GM18519 (cell line): Measurements from ENCODE around the gene TYSND1.
"Not testable (repeated sequence)": the region's sequence is repeated elsewhere in the genome, so short reads cannot be mapped to it uniquely, and the experiment has no call there.

Experiments
- ATAC-seq: cut with Tn5 transposase; IDR thresholded peaks from one replicate; pipeline ENCODE4 v1.9.1; 2021; ENCODE audit warnings: mild to moderate bottlenecking, moderate library complexity; ENCODE audit not compliant: unreplicated experiment, low FRiP score

The TYSND1 gene

DNA sequence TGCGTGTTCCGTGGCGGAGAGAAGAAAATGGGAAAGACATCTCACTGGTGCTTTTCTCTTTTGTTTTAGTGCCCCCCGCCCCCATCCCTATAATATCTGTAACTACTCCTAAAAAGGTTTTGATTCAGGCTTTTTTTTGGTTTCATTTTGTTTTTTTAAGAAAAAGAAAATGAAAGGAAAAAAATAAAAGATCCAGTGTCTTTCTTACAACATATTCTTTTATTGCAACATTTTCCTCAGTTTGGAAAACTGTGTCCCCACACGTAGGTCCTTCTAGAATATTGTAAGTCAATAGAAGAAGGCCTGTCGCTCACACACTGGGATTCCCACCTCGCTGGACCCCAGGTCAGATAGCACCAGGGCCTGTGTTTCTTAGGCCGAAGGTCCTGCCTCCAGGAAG, 34.4 kb downstream of the TYSND1 start:
- no peak for ATAC-seq

DNA sequence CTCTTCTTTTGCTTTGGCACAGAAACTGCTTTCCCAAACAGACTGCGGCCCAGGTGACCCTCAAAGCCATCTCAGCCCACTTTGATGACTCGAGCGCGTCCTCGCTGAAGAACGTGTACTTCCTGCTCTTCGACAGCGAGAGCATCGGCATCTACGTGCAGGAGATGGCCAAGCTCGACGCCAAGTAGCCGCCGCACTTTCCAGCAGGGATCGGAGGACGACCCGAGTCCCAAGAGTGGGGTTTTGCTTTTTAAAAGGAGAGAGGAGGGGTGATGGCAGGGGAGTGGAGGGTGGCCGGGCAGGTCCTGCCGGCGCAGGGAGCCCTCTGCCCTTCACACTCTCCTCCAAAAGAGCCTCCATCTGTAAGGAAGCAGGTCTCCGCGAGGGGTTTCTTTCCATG, 35.0 kb downstream of the TYSND1 start:
- ATAC-seq: no peak

DNA sequence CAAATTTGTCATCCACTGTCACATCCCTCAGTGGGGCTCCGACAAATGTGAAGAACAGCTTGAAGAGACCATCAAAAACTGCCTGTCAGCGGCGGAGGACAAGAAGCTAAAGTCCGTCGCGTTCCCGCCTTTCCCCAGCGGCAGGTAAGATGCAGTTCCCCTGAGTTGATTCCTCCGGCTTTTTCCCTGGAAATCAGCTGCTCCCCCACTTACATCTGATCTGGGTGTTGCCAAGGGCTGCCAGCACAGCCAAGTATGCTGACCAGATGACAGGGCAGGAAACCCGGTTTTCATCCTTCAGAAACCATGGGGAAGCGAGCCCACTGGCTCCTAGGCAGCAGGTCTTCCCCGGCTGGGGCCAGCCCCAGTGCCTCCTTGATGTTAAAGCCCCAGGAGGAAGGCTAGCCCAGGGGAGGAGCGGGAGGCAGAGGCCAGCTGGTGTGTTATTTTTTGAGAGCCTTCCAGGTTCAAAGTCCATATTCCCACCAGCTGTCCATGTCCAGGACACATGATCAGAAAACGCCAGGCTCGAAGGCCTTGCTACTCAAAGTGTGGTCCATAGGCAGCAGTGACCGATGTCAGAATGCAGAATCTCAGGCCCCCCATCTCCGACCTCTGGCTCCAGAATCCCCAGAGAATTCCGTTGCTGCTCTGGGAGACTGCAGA, 37.3 kb downstream of the TYSND1 start:
- ATAC-seq: no peak

DNA sequence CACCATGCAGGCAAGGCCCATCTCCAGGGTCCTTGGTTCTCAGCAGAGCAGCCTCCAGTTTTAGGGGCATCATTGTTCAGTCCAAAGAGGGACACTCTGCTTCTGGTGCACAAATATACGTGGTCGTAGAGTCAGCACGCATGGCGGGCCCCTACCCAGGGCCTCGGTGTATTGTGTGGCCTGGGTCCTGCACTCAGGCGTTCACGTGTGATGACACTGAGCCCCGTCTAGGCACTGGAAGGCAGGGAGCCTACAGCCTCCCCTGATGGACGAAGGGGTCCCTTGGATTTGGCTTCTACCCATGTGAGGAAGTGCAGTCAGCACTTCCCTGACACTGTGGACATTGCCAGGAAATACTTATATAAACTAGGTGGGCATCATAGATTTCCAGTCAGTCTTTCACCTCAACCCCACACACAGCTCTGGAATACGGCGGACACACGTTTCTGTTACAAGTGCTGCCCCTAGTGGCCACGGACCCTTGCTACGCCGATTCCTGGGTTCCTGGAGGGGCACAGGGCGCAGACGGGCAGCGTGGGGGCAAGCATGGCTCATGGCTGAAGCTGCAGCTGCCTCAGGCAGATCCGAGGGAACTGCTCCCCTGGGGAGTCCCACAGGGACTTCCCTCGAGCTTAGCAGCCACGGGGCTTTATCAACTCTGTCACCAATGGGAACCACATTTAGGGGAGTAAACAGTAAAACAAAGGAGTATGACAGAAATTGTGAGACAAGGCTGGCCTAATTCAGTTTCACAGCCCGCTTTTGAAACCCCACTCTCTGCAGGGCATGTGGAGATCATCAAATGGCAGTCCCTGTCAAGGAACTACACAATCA, 39.3 kb downstream of the TYSND1 start:
- peak; percentile 58 for ATAC-seq

DNA sequence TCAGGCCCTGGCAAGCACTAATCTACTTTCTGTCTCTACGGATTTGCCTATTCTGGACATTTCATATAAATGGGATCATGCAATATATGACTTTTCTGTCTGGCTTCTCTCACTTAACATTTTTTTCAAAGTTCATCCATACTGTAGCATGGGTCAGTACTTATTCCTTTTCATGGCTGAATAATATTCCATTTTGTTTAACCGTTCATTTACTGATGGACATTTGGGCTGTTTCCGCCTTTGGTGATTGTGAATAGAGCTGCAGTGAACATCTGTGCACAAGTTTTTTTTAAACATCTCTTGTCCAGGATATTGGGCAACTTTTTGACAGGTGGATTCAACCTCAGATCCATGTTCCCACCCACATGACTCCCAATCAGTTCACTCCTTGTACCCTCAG, 44.8 kb downstream of the TYSND1 start:
- ATAC-seq: no peak

DNA sequence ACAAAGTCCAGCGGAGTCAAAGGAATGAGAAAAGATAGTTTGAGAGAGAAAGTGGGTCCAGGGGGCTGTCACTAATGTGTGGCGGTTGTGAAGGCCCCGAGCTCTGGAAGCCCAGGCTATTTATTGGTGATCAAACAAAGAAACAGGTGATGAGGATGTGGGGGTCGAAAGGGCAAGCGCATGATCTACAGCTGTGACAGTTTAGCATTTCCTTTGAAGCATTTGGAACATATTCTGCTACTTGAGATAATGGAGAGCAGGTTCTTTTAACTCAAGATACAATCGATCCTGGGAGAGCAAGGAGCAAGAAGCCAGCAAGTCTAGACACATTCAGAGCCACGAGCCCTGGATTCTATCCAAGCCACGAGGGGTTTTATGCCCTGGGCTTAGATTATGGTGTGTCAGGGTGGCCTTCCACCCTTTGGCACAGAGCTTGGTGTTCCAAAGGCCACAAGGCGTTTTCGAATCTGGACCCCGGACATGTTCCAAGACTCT, 45.4 kb downstream of the TYSND1 start:
- ATAC-seq: not testable (repeated sequence)

DNA sequence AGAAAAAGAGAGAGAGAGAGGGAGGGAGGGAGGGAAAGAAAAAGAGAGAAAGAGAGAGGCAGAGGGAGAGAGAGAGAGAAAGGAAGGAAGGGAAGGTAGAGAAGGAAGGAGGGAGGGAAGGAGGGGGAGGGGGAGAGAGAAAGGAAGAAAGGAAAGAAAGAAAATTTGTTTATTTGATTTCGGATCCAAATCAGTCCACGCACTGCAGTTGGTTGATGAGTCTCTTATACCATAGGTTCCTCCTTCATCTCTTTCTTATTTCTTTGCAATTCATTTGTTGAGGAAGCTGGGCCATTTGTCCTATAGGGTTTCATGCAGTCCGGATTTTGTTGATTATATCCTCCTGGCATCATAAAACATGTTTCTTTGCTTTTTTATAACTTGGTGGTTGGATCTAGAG, 48.2 kb downstream of the TYSND1 start:
- no peak for ATAC-seq

DNA sequence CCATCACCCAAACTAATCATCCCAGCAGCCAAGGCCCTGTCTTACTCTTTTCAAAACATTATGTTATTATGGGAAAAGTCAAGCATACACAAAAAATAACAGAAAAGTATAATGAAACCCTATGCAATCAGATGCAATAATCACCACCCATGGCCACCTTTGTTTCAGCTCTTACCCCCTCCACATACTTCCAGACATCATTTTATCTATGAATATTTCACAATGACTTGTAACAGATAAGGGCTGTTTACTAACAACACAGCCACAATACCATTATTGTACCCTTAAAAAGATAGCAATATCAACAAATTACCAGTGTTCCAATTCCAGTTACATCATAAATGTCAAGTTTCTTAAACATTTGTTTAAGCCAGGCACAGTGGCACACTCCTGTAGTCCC, 49.0 kb downstream of the TYSND1 start:
- ATAC-seq: no peak

DNA sequence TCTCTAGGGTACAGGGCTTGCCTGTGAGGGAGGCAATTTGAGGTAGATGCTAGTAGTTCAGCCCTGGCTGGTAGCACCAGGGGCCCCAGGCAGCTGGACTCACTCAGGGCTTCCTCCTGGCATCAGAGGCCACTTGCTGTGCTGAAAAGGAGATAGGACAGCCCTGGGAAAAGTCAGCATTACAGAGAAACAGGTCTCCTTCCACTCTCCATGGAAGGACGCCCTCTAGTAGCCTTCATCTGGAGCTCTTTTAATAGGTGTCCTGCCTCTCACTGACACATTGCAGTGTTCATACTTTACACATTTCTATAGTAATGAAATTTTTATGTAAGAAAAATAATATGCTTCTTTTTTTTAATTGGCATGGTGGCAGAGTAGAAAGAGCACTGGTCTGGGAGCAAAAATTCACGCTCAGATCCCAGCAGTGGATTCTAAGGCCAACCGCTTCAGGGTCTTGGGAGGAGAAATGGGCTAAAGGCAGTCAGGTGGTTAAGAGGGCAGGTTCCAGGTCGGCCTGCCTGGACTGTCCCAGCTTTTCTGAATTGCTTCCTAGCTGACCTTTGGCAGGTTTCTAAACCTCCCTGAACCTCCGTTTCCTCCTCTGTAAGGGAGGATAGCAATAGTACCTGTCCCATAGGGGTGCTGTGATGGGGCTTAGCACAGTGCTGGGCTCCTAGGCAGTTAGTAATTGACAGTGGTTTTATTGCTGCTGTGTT, 49.6 kb downstream of the TYSND1 start:
- no peak for ATAC-seq

DNA sequence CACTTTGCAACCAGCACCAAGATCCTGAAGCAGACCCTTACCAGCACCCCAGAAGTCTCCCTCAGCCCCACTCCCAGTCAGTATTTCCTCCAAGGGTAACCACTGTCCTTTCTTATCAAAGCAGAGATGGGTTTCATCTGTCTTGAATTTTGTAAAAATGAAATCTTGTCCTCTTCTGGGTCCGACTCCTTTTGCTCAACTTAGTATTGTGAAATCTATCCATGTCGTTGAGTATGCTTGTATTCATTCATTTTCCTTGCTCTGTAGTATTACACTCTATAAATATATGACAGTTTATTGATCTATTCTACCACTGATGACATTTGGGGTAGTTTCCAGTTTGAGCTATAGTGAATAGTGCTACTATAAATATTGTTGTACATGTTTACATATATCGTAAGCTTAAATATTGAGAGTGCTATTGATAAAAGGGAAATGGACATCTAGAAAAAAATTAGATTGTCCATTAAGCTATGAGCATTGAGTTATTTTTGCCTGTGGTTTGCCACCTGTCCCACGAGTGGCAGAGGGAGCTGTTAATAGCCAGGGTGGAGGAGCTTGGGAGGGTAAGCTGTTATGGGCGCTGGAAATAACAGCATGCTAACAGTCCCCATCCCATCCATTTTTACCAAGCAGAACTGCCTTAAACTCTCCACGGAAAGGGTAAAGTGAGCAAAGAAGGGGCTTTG, 50.3 kb downstream of the TYSND1 start:
- no peak for ATAC-seq

DNA sequence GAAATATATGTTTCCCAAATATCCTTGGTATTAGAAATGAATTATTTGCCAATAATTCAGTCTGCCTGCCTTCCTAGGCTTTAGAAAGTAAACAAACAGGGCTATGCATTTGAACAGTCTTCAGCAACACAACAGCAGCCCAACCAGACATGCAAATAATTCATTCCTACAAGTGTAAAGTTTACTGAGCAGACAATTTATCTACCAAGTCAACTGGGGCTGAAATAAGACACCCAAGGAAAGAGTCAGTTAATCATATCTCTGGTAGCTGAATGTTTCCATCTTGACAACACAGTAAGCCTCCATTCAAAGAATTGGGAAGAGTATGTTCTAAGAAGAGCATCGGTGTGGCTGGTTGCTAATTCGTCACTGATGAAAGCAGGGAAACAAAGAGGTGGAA, 52.2 kb downstream of the TYSND1 start:
- ATAC-seq: no peak

DNA sequence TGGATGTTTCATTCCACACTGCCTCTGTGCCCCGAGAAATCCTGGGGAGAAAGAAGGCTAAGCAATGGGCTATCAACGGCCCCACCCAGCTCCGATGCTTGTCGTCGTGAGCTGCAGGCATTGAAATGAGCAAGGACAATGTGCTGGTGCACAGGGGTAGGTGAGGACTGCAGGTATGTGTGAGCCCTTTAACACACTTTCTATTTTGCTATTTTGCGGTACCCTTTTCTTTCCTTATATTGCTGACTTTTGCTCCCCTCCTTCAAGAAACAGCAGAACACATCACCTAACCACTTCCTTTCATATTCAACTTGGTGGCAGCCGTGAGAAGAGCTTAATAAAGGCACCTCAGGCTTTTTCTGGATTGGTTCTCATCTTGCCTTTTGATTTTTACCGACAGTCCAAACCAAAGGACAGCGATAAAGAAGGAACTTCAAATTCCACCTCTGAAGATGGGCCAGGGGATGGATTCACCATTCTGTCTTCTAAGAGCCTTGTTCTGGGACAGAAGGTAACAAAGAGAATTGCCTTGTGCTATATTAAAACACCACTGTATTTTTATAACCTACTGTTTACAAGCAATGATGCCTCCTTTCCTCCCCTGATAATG, 53.1 kb downstream of the TYSND1 start:
- no peak for ATAC-seq

DNA sequence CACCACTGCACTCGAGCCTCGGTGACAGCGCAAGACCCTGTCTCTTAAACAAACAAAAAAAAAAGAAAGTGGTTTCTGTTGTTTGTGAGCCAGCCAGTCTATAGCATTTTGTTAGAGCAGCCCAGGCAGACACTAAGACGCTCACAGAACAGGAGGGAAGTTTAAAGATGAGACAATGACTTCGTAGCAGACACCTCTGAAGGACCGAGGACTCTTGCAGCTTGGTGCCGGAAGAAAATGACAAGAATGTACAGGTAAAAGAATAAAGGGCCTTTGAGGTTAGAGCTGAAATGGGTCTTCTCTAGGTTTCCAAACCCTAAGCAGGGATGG, 54.1 kb downstream of the TYSND1 start:
- ATAC-seq: no peak

DNA sequence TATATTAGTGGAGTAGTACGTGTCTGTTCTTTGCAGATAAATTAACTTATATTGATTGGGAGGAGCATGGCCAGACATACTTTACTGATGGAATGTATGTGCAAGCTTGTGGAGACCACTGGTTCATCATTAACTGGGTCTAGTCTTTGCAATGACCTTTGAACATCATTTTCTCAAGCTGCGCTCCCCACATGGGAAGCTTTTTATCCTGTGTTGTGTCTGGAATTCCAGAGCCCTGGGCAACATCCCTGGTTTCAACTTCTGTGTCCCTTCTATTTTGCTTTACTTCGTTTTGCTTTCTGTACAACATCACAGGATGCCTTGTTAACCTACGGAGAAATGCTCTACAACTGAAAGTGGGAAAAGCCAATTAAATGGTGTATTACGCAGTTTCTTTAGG, 55.5 kb downstream of the TYSND1 start:
- no peak for ATAC-seq

DNA sequence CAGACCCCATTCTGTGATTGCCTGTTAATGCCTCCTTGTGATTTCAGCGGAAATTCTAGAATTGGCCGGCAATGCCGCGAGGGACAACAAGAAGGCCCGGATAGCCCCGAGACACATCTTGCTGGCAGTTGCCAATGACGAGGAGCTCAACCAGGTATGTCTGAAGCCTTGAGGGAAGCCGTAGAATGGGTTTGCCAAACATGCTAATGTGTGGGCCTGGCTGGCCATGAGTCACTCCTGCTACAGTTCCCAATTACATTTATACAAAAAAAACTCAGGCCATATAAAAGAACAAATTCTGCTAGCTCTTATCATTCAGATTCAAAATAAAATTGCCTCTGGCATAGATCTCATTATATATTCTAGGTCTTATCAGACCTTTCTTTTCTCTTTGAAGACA, 56.5 kb downstream of the TYSND1 start:
- no peak for ATAC-seq

DNA sequence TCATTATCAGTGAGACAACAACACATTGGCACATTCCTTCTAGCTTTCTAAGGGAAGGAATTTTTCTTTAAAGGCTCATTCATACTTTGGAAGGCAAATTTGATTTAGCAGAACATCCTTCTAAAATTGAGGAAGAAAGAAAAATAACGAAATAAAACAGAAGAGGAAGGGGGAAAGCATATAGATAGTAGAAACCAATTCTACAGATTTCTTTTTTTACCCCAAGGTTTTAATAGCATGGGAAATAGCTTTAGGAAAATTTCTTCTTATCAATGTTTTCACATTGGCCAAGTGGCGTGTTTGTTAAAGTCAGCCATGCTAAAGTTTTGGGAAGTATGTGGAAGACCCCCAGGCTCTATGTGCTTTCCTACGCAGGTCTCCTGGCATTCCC, 58.2 kb downstream of the TYSND1 start:
- no peak for ATAC-seq
